Cerebellar nuclear complex (tissue), 1 donor: ENCODE results near the gene RASA3.
"Not testable (repeated sequence)": the region's sequence is repeated elsewhere in the genome, so short reads cannot be mapped to it uniquely, and the experiment has no call there.

Source experiments
- DNase-seq, 2 experiments: peaks; one replicate each; lab custom pipeline; 2025; lab: John Stamatoyannopoulos, UW

RASA3 gene

DNA sequence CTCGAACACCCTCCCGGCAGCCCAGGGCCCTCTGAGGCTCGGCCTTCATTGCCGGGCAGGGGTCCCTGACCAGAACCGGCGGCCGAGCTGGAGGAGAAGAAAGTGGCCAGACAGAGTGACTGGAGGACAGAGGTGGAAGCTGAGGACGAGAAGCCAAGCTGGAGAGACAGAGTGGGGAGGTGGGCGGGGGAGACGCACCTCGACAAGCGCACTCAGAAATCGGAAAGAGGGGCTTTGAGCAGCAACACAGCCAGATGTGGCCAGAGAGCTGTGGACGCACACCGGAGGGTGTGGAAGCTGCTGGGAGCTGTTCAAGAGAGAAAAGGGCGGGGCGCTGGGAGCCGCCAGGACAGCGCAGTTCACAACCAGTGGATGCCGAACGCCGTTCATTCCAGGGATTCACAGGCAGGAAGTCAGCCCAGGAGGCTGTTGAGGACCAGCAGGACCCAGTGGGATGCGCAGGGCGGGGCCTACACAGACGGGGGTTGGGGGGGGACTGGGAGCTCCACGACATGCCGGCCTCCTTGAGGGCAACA lies 130.3 kb downstream of the RASA3 start:
- DNase-seq, result no peak

DNA sequence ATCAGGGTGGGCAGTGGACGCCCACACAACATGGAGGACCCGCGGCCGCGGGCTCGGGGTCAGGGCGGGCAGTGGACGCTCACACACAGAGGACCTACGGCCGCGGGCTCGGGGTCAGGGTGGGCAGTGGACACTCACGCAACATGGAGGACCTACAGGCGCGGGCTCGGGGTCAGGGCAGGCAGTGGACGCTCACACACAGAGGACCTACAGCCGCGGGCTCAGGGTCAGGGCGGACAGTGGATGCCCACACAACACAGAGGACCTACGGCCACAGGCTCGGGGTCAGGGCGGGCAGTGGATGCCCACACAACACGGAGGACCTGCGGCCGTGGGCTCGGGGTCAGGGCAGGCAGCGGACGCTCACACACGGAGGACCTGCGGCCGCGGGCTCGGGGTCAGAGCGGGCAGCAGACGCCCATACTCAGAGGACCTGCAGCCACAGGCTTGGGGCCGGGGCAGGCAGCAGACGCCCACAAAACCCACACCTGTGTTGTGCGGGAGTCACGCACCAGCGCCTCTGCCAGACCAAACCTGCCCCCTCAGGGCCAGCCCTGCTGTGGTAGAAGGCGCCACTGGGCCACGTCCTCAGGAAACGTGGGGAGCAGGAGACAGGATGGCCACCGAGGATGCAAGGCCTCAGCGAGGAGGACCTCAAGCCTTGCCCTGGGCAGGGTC lies 131.0 kb downstream of the RASA3 start:
- no peak for DNase-seq

DNA sequence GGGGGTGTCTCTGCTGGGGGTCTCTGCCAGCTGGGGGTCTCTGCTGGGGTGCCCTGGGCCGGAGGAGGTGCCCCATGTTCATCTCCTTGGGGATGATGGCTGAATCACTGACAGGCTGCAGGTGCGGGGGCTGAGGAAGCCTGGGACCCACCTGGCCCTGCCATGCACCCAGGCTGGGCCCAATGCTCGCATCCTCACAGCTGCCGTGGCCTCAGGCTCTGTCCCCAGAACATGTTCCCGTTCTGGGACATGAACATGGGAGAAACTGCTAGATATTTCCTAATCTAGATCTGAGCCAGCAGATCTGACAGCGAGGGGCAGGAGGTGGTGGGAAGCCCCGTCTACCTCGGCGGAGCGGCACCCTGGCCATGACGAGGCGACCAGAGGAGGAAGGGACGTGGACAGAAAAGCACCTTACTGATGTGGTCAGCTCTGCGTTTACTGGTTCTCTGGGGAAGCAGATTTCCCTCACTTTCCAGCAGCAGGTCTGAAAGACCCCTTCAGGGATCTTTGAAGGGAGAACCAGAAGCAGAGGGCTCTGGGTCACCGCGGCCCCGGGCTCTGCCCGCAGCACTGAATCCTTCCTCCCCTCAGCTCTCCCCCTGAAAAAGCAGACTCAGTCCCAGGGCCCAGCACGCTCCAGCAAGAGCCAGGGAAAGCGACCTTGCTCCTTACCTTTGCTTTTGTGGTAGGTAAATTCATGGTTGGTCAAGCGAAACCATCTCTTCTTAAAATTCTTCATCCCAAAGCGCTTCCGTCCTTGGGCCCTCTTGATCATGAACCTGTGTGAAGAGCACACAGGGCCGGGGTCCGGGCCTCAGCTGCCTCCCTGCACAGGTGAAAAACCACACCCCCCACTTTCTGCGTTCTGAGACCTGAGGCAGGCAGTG lies 132.0 kb downstream of the RASA3 start:
- no peak for DNase-seq

- DNase-seq, result no peak
These were observed 132.9 kb downstream of the RASA3 start for GRCh38 chr13:113999618-113999910.

- DNase-seq, result no peak
These were observed 133.4 kb downstream of the RASA3 start for GRCh38 chr13:113998781-113999617.

DNA sequence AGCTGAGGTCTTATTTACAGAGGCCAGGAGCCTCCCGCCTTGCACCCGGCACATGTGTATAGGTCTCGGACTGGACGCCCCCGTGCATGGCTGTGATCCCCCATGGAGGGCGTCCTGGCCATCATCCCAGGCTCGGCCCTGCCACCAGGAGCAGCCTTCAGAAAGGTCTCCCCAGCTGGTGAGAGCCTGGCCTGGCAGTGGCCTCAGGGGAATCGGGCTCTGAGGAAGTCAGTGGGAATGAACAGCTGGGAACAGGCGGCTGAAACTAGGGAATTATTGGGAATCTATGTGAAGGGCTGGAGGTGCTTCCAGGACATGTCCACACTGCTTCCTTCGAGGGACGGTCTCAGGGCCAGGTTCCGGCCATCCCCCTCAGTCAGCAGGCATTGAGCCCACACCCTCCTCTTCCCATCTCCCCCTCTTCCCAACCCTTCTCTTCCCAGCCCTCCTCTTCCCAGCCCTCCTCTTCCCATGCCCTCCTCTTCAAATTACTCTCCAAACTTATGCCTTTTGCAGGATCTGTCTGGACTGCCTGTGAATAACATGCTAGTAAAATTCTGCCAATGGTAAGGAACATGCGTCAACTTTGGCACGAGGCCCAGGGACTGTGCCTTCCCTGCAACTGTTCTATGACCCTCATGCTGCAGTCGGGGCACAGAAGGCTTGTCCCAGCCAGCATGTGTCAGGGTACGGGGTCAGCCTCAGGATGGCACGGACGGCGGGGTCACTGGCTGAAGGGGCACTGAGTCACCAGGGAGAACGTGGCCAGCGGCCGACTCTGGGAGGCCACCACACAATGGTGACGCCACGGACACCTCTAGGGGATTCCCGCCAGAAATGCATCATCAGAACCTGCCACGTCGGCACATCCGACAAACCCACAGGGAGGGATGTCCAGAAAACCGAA lies 134.3 kb downstream of the RASA3 start:
- no peak for DNase-seq

DNA sequence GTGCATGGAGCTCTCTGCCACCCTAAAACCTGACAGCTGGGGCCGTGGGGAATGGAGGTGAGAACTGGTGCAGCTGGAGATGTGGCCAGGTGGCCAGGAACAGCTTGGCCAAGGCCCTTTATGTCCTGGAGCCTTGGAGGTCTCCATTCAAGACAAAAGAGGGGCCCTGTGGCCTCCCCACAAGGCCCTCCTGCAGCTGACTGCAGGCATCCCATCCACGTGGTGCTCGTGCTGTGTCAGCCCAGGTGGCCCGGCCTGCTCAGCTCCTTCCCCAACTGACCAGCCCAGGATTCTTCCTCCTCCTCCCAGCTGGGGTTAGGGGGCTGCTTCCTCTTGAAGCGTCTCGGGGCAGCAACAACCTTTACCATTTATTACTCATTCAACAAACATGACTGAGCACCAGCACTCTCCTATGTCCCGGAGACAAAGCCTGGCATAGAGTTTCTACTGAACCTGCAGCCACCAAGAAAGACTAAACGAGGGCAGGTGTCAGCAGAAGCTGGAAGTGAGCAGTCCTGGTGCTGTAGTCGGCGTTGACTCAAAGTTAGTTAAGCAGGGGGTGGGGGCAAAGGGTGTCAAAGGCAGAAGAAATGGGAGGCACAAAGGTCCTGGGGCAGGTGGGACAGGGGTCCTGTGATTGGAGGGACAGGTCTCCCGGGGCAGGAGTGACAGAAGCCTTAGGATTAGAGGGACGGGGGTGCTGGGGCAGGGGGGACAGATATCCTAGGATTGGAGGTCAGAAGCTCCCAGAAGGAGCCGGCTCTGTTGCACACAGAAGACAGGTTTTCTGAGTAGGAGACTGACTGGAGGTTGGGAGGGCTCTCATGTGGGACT lies 135.3 kb downstream of the RASA3 start:
- DNase-seq, result no peak

- no peak for DNase-seq
These were observed 136.1 kb downstream of the RASA3 start for GRCh38 chr13:113996081-113996911.

DNA sequence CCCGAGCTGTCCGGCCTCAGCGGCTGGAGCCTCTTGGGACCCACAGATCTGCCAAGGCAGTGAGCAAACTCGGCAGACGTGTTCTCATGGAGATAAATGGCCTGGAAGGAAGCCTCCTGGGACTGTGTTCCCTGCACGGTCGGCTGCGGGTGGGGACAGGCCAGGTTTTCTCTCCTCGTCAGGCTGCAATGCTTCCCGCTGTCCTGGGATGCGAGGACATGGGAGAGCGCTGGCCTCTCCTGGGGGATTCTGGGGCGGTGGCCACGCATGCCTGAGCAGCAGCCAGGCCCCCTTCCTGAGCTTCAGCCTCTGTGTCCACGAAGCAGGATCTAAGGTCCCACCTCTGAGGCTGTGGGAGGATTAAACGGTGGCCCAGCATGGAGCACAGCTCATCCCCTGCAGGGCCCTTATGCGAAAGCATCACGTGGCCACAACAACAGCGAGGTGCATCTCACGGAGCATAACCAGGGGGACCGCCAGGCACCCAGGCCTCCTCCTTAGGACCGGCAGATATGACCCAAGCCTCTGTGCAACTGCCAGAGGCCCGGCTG lies 137.3 kb downstream of the RASA3 start:
- no peak for DNase-seq

DNA sequence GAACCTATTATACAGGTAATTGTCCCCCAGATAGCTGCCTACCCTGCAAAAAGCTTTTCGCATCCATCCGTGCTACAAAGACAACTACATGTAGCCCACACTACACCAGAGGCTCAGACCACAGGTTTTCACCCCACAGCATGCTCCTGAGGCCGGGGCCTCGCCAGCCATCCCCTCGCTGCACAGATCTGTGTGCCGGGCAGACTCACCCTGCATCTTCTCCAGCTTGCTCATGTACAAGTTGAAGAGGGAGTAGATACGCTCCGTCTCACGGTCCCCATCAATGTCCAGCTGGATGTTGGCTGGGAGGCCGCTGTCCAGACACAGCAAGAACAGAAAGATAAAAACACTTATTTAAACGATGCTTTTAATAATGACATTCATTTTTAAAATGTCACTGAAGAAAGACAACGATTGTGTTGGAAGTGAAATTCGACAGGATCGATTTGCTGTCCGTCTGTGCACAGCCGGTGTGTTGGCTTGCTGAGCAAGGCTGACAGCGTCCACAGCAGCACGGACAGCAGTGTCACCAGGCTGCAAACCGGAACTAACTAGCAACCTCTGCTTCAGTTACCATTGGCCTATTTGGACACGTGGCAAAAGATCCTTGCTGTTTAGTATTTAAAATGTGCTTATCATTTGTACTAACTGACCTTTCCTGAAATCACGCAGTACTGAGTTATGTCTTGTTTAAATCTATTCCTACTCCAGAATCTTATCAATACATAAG lies 140.0 kb downstream of the RASA3 start:
- no peak for DNase-seq

- DNase-seq, result no peak
These were observed 140.7 kb downstream of the RASA3 start for GRCh38 chr13:113991676-113992179.

DNA sequence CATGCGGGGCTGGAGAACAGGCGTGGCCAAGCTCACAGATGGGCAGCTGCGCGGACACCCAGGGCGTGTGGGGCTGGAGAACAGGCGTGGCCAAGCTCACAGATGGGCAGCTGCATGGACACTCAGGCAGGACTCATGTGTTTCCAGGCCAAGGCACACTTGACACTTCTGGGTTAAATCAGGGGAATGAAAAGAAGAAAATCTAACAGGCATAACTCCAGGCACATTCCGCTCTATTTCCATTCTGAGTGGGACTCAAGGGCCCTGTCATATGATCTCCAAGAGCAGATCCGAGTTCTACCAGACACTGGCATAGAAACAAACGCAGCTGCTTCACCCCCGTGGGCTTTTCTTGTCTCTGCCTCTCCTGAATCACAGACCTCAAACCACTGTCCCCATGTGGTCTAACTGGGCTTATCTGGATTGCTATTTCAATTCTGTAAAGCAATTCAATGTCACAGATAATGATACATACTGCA lies 141.2 kb downstream of the RASA3 start:
- no peak for DNase-seq

GRCh38 chr13:113990321-113990837 lies 142.0 kb downstream of the RASA3 start:
- no peak for DNase-seq

- DNase-seq, result no peak
These were observed 142.7 kb downstream of the RASA3 start for GRCh38 chr13:113989585-113990300.

- not testable (repeated sequence) for DNase-seq
These were observed 143.6 kb downstream of the RASA3 start for GRCh38 chr13:113988859-113989258.

- DNase-seq, result no peak
These were observed 150.1 kb downstream of the RASA3 start for GRCh38 chr13:113982296-113982661.

GRCh38 chr13:113981611-113982295 lies 150.7 kb downstream of the RASA3 start:
- DNase-seq, result no peak
